PC-3 (cell line): Measurements from ENCODE around the gene SYT14. TPM values are rescaled to one million over a fixed set of nuclear protein-coding genes. Genes with fewer than 3 reads are reported as not detected.

ENCODE experiments used
- ATAC-seq: fragments of 200-7000 bp; cut with Tn5 transposase; 2 replicates; pipeline ENCODE4 v1.9.1; 2020; ENCODE audit warnings: mild to moderate bottlenecking, moderate library complexity
- BruUV-seq: library from RNA; stranded (reverse); fragments of 400-500 nt; replicated peaks from 2 replicates; lab custom pipeline; 2021; lab: Mats Ljungman, UMichigan
- CTCF ChIA-PET: fragments of 300-600 bp; sonication (Branson Sonifier 250); formaldehyde crosslinking; loops from one replicate; lab custom pipeline; 2022; ENCODE audit warnings: antibody characterized with exemption; lab: Charles Lee
- POLR2A ChIA-PET: fragments of 300-600 bp; sonication (Branson Sonifier 250); formaldehyde crosslinking; loops from one replicate; lab custom pipeline; 2022; ENCODE audit warnings: antibody characterized with exemption; ENCODE audit not compliant: unreplicated experiment; lab: Charles Lee
- DNase-seq: peaks from one replicate; pipeline ENCODE4 v3.0.0-alpha.2; 2015
- H2AFZ ChIP-seq: fragments of 300-600 bp; sonication (generic); 2 replicates; pipeline ENCODE4 v1.6.0; 2016; ENCODE audit warnings: antibody characterized with exemption, low read length
- H3F3A ChIP-seq: fragments of 300-600 bp; sonication (generic); one replicate; pipeline ENCODE4 v1.6.0; 2017; ENCODE audit warnings: antibody characterized with exemption, low read length, control low read depth, mild to moderate bottlenecking; ENCODE audit not compliant: unreplicated experiment
- H3K27ac ChIP-seq: fragments of 300-600 bp; sonication (generic); 2 replicates; pipeline ENCODE4 v1.5.1; 2016; ENCODE audit warnings: mild to moderate bottlenecking, low read length
- H3K27me3 ChIP-seq: fragments of 300-600 bp; sonication (generic); 2 replicates; pipeline ENCODE4 v1.6.1; 2016; ENCODE audit warnings: low read length, mixed read lengths
- H3K36me3 ChIP-seq: fragments of 300-600 bp; sonication (generic); 2 replicates; pipeline ENCODE4 v1.6.1; 2016; ENCODE audit warnings: low read depth, mixed run types, low read length, mixed read lengths
- H3K4me1 ChIP-seq: fragments of 300-600 bp; sonication (generic); 2 replicates; pipeline ENCODE4 v1.5.1; 2016; ENCODE audit warnings: low read length; ENCODE audit not compliant: insufficient read depth
- H3K4me2 ChIP-seq: fragments of 300-600 bp; sonication (generic); 2 replicates; pipeline ENCODE4 v1.6.0; 2016; ENCODE audit warnings: low read length
- H3K4me3 ChIP-seq: fragments of 300-600 bp; sonication (generic); 2 replicates; pipeline ENCODE4 v1.5.1; 2016; ENCODE audit warnings: mild to moderate bottlenecking, low read length, mixed read lengths
- H3K79me2 ChIP-seq: fragments of 300-600 bp; sonication (generic); 2 replicates; pipeline ENCODE4 v1.6.1; 2017; ENCODE audit warnings: low read length, mixed read lengths
- H3K9ac ChIP-seq: fragments of 300-600 bp; sonication (generic); 2 replicates; pipeline ENCODE4 v1.6.0; 2016; ENCODE audit warnings: mild to moderate bottlenecking, low read length
- H3K9me2 ChIP-seq: fragments of 300-600 bp; sonication (generic); replicated peaks from 2 replicates; pipeline ENCODE4 v1.6.1; 2016; ENCODE audit warnings: mixed run types, low read length, mixed read lengths
- H3K9me3 ChIP-seq: fragments of 300-600 bp; sonication (generic); 2 replicates; pipeline ENCODE4 v1.6.1; 2016; ENCODE audit warnings: low read length, mixed read lengths
- H4K20me1 ChIP-seq: fragments of 300-600 bp; sonication (generic); 2 replicates; pipeline ENCODE4 v1.6.1; 2016; ENCODE audit warnings: low read length, mixed read lengths
- EZH2 ChIP-seq: fragments of 300-600 bp; sonication (generic); IDR thresholded peaks from one replicate; pipeline ENCODE4 v1.6.1; 2017; ENCODE audit warnings: antibody characterized with exemption, mild to moderate bottlenecking, low read length; ENCODE audit not compliant: unreplicated experiment
- EZH2phosphoT487 ChIP-seq: fragments of 300-600 bp; sonication (generic); IDR thresholded peaks from 2 replicates; pipeline ENCODE4 v1.6.1; 2018; ENCODE audit warnings: mild to moderate bottlenecking, antibody characterized with exemption, low read length, borderline replicate concordance
- intact Hi-C: fragments of 100-400 bp; cut with micrococcal nuclease; formaldehyde crosslinking; loops from 2 replicates; pipeline ENCODE4 v1.9.0; 2023
- total RNA-seq: library from RNA; depleted of rRNA; stranded (reverse); fragments of >200 nt; gene quantifications from 2 replicates; pipeline ENCODE4 v1.2.3, GENCODE V29; 2014
- TF ChIP-seq, protein P1 (sequence below): fragments of 300-600 bp; sonication (generic); conservative IDR thresholded peaks from 2 replicates; pipeline ENCODE4 v1.5.1; 2017; ENCODE audit warnings: antibody characterized with exemption, low read depth, mild to moderate bottlenecking, low read length

The SYT14 gene
- total RNA-seq, 1 experiment from 2014 or later = 5.2 TPM

GRCh38 chr1:210057593-210057992 lies 119.6 kb downstream of the SYT14 start:
- H3K4me3 ChIP-seq = no peak overlapping the region
- H3F3A ChIP-seq = no peaks in the 10 kb centered on the region
- no peaks in the 10 kb centered on the region for H3K4me1 ChIP-seq
- H4K20me1 ChIP-seq = no peaks in the 10 kb centered on the region
- DNase-seq = no peak
- no peaks in the 10 kb centered on the region for H3K79me2 ChIP-seq
- no peaks in the 10 kb centered on the region for H3K9me2 ChIP-seq
- no peaks in the 10 kb centered on the region for H3K36me3 ChIP-seq
- no peaks in the 10 kb centered on the region for H3K27me3 ChIP-seq
- no peak overlapping the region for H3K4me2 ChIP-seq
- H2AFZ ChIP-seq = no peak overlapping the region
- BruUV-seq = no TSS peak
- H3K27ac ChIP-seq = no peak overlapping the region
- POLR2A ChIA-PET = no interaction called here
- H3K9ac ChIP-seq = no peak overlapping the region
- no peak for ATAC-seq
- intact Hi-C loops = no loop called here
- TF ChIP-seq, protein P1, sequence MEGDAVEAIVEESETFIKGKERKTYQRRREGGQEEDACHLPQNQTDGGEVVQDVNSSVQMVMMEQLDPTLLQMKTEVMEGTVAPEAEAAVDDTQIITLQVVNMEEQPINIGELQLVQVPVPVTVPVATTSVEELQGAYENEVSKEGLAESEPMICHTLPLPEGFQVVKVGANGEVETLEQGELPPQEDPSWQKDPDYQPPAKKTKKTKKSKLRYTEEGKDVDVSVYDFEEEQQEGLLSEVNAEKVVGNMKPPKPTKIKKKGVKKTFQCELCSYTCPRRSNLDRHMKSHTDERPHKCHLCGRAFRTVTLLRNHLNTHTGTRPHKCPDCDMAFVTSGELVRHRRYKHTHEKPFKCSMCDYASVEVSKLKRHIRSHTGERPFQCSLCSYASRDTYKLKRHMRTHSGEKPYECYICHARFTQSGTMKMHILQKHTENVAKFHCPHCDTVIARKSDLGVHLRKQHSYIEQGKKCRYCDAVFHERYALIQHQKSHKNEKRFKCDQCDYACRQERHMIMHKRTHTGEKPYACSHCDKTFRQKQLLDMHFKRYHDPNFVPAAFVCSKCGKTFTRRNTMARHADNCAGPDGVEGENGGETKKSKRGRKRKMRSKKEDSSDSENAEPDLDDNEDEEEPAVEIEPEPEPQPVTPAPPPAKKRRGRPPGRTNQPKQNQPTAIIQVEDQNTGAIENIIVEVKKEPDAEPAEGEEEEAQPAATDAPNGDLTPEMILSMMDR = no peak
- CTCF ChIA-PET = no interaction called here
- H3K9me3 ChIP-seq = no peaks in the 10 kb centered on the region

- no peaks in the 10 kb centered on the region for H3K9me3 ChIP-seq
- no peaks in the 10 kb centered on the region for H4K20me1 ChIP-seq
- H3K4me3 ChIP-seq = no peak overlapping the region
- TF ChIP-seq, protein P1 = no peak
- TF ChIP-seq EZH2phosphoT487 = no peak
- TF ChIP-seq EZH2 = no peak
- no peaks in the 10 kb centered on the region for H3K36me3 ChIP-seq
- ATAC-seq = 0 out of 2 replicates have a peak, but pooled peaks have one; percentile 29
- H3K27me3 ChIP-seq = no peaks in the 10 kb centered on the region
- H3K9ac ChIP-seq = no peak overlapping the region
- POLR2A ChIA-PET = interaction anchor here (0.5 kb wide), 1 partner anchor 172 kb away, joined by 5 read pairs; no protein-coding TSS in a partner anchor
- H2AFZ ChIP-seq = no peak overlapping the region
- CTCF ChIA-PET = no interaction called here
- intact Hi-C loops = no loop called here
- H3K4me1 ChIP-seq = no peaks in the 10 kb centered on the region
- H3F3A ChIP-seq = no peaks in the 10 kb centered on the region
- H3K27ac ChIP-seq = no peak overlapping the region
- H3K9me2 ChIP-seq = no peaks in the 10 kb centered on the region
- DNase-seq = no peak
- no TSS peak for BruUV-seq
- H3K4me2 ChIP-seq = no peak overlapping the region
- no peaks in the 10 kb centered on the region for H3K79me2 ChIP-seq
Observed at GRCh38 chr1:210061992-210062391, 124.0 kb downstream of the SYT14 start.

- ChIA-PET POLR2A (no interaction called here), CTCF (no interaction called here)
- no peak overlapping the region for H3K9ac ChIP-seq
- H3K4me1 ChIP-seq = no peaks in the 10 kb centered on the region
- H4K20me1 ChIP-seq = no peaks in the 10 kb centered on the region
- no peaks in the 10 kb centered on the region for H3K9me2 ChIP-seq
- no peaks in the 10 kb centered on the region for H3K9me3 ChIP-seq
- no peak overlapping the region for H2AFZ ChIP-seq
- no peak overlapping the region for H3K4me2 ChIP-seq
- no peaks in the 10 kb centered on the region for H3F3A ChIP-seq
- H3K27me3 ChIP-seq = no peaks in the 10 kb centered on the region
- BruUV-seq = no TSS peak
- H3K4me3 ChIP-seq = no peak overlapping the region
- TF ChIP-seq, protein P1 = no peak
- TF ChIP-seq EZH2phosphoT487 (no peak), EZH2 (no peak)
- H3K79me2 ChIP-seq = no peaks in the 10 kb centered on the region
- DNase-seq (no peak), ATAC-seq (no peak)
- intact Hi-C loops = no loop called here
- H3K36me3 ChIP-seq = no peaks in the 10 kb centered on the region
- no peak overlapping the region for H3K27ac ChIP-seq
Observed at GRCh38 chr1:210070531-210070930, 132.5 kb downstream of the SYT14 start.
